Activated CD4-positive, alpha-beta T cell treated with anti-CD3 and anti-CD28 coated beads, Interleukin-2, amount 10 ng/mL, durations not matched to agents 24 days and 14 days (primary cell): ENCODE measurements around the gene CRYBG1. TPM values are rescaled to one million over a fixed set of nuclear protein-coding genes. Genes with fewer than 3 reads are reported as not detected.
"Not testable (repeated sequence)": the region's sequence is repeated elsewhere in the genome, so short reads cannot be mapped to it uniquely, and the experiment has no call there.

Source experiments
- DNase-seq: peaks from one replicate; pipeline ENCODE4 v3.0.0; 2022
- H3K27ac Mint-ChIP-seq: one replicate; pipeline ENCODE4 v1.8.0; 2022; ENCODE audit warnings: mild to moderate bottlenecking, mixed read lengths
- H3K27me3 Mint-ChIP-seq: one replicate; pipeline ENCODE4 v1.8.0; 2022; ENCODE audit warnings: mixed read lengths
- H3K36me3 Mint-ChIP-seq: one replicate; pipeline ENCODE4 v1.8.0; 2022; ENCODE audit warnings: low read depth, mild to moderate bottlenecking, mixed read lengths
- H3K4me1 Mint-ChIP-seq: one replicate; pipeline ENCODE4 v1.8.0; 2021; ENCODE audit warnings: mixed read lengths
- H3K4me3 Mint-ChIP-seq: one replicate; pipeline ENCODE4 v1.8.0; 2022; ENCODE audit warnings: mild to moderate bottlenecking, moderate library complexity, mixed read lengths
- H3K9me3 Mint-ChIP-seq: one replicate; pipeline ENCODE4 v1.8.0; 2021; ENCODE audit warnings: mixed read lengths
- intact Hi-C: fragments of 100-400 bp; cut with micrococcal nuclease; formaldehyde crosslinking; loops from one replicate; pipeline ENCODE4 v1.15.1; 2023
- total RNA-seq: library from RNA; stranded (reverse); gene quantifications from 2 replicates; pipeline ENCODE4 v1.2.3, GENCODE V29; 2022

The CRYBG1 gene
- total RNA-seq, 1 donor from 2014 or later, result 10.0 TPM

- not testable (repeated sequence) for DNase-seq, H3K27me3 Mint-ChIP-seq, H3K9me3 Mint-ChIP-seq, H3K36me3 Mint-ChIP-seq, H3K27ac Mint-ChIP-seq, H3K4me3 Mint-ChIP-seq
- intact Hi-C loops, result loop anchor here (10.0 kb wide), 1 partner anchor 1111 kb away; the partner anchor contains the start of gene PREP
- H3K4me1 Mint-ChIP-seq, result peaks cover 64% of the 10 kb centered on the region
Observed at GRCh38 chr6:106515582-106515981, 155.1 kb downstream of the CRYBG1 start.

GRCh38 chr6:106516616-106517015, 156.1 kb downstream of the CRYBG1 start:
- H3K36me3 Mint-ChIP-seq, result peaks cover 7% of the 10 kb centered on the region
- no peak for DNase-seq
- H3K4me3 Mint-ChIP-seq, result peak overlapping the region; percentile 53
- peaks cover 61% of the 10 kb centered on the region for H3K4me1 Mint-ChIP-seq
- H3K27ac Mint-ChIP-seq, result peak overlapping the region; percentile 54
- intact Hi-C loops, result loop anchor here (10.0 kb wide), 1 partner anchor 1112 kb away; the partner anchor contains the start of gene PREP
- H3K9me3 Mint-ChIP-seq, result no peaks in the 10 kb centered on the region
- no peaks in the 10 kb centered on the region for H3K27me3 Mint-ChIP-seq

GRCh38 chr6:106517706-106518105, 157.2 kb downstream of the CRYBG1 start:
- Mint-ChIP-seq H3K4me1 (peaks cover 68% of the 10 kb centered on the region), H3K27ac (peak overlapping the region; percentile 27), H3K9me3 (no peaks in the 10 kb centered on the region), H3K27me3 (no peaks in the 10 kb centered on the region), H3K36me3 (peaks cover 7% of the 10 kb centered on the region), H3K4me3 (peak overlapping the region; percentile 49)
- no peak for DNase-seq
- intact Hi-C loops, result loop anchor here (2.0 to 10.0 kb wide), 2 partner anchors 1113 to 1305 kb away; partner anchors contain the start of gene PREP

GRCh38 chr6:106518748-106519147, 158.2 kb downstream of the CRYBG1 start:
- peak overlapping the region; percentile 97 for H3K27ac Mint-ChIP-seq
- no peak for DNase-seq
- intact Hi-C loops, result loop anchor here (1.0 to 10.0 kb wide), 3 partner anchors 28 to 1304 kb away; partner anchors contain the start of gene PREP
- peaks cover 62% of the 10 kb centered on the region for H3K4me1 Mint-ChIP-seq
- H3K9me3 Mint-ChIP-seq, result no peaks in the 10 kb centered on the region
- peak overlapping the region; percentile 80 for H3K4me3 Mint-ChIP-seq
- H3K36me3 Mint-ChIP-seq, result peaks cover 7% of the 10 kb centered on the region
- no peaks in the 10 kb centered on the region for H3K27me3 Mint-ChIP-seq

GRCh38 chr6:106519460-106520394, 159.2 kb downstream of the CRYBG1 start:
- H3K27ac Mint-ChIP-seq, result peak overlapping the region; percentile 97
- no peaks in the 10 kb centered on the region for H3K9me3 Mint-ChIP-seq
- H3K27me3 Mint-ChIP-seq, result no peaks in the 10 kb centered on the region
- peaks cover 59% of the 10 kb centered on the region for H3K4me1 Mint-ChIP-seq
- DNase-seq, result peak; percentile 92
- intact Hi-C loops, result loop anchor here (1.0 to 10.0 kb wide), 11 partner anchors 27 to 1303 kb away; partner anchors contain the start of genes ATG5, BEND3 and PREP
- peak overlapping the region; percentile 80 for H3K4me3 Mint-ChIP-seq
- peaks cover 7% of the 10 kb centered on the region for H3K36me3 Mint-ChIP-seq

GRCh38 chr6:106520711-106521401, 160.3 kb downstream of the CRYBG1 start:
- Mint-ChIP-seq H3K27me3 (no peaks in the 10 kb centered on the region), H3K9me3 (no peaks in the 10 kb centered on the region), H3K36me3 (peaks cover 11% of the 10 kb centered on the region), H3K4me3 (peak overlapping the region; percentile 80), H3K27ac (peak overlapping the region; percentile 97), H3K4me1 (peaks cover 62% of the 10 kb centered on the region)
- intact Hi-C loops, result loop anchor here (1.0 to 10.0 kb wide), 11 partner anchors 8 to 874 kb away; partner anchors contain the start of genes ATG5 and BEND3
- peak; percentile 94 for DNase-seq

GRCh38 chr6:106522562-106523250, 162.2 kb downstream of the CRYBG1 start:
- intact Hi-C loops, result loop anchor here (5.0 to 10.0 kb wide), 7 partner anchors 195 to 875 kb away; partner anchors contain the start of genes ATG5 and BEND3
- H3K9me3 Mint-ChIP-seq, result no peaks in the 10 kb centered on the region
- peaks cover 16% of the 10 kb centered on the region for H3K36me3 Mint-ChIP-seq
- H3K27ac Mint-ChIP-seq, result peak overlapping the region; percentile 97
- peak overlapping the region; percentile 80 for H3K4me3 Mint-ChIP-seq
- H3K4me1 Mint-ChIP-seq, result peaks cover 55% of the 10 kb centered on the region
- no peaks in the 10 kb centered on the region for H3K27me3 Mint-ChIP-seq
- DNase-seq, result peak; percentile 67

GRCh38 chr6:106525107-106525881, 164.8 kb downstream of the CRYBG1 start:
- intact Hi-C loops, result loop anchor here (1.0 to 10.0 kb wide), 6 partner anchors 9 to 730 kb away; partner anchors contain the start of gene BEND3
- Mint-ChIP-seq H3K4me3 (peak overlapping the region; percentile 86), H3K27ac (peak overlapping the region; percentile 92), H3K36me3 (peaks cover 34% of the 10 kb centered on the region), H3K4me1 (peaks cover 48% of the 10 kb centered on the region), H3K27me3 (no peaks in the 10 kb centered on the region), H3K9me3 (no peaks in the 10 kb centered on the region)
- peak; percentile 80 for DNase-seq

GRCh38 chr6:106525882-106526275, 165.4 kb downstream of the CRYBG1 start:
- Mint-ChIP-seq H3K36me3 (peaks cover 36% of the 10 kb centered on the region), H3K9me3 (no peaks in the 10 kb centered on the region), H3K27me3 (no peaks in the 10 kb centered on the region), H3K4me3 (peak overlapping the region; percentile 86), H3K27ac (no peak overlapping the region), H3K4me1 (peaks cover 44% of the 10 kb centered on the region)
- intact Hi-C loops, result loop anchor here (1.0 to 10.0 kb wide), 6 partner anchors 8 to 731 kb away; partner anchors contain the start of gene BEND3
- no peak for DNase-seq

GRCh38 chr6:106527117-106527516, 166.6 kb downstream of the CRYBG1 start:
- Mint-ChIP-seq H3K36me3 (peaks cover 44% of the 10 kb centered on the region), H3K4me1 (peaks cover 35% of the 10 kb centered on the region), H3K9me3 (no peaks in the 10 kb centered on the region), H3K27me3 (no peaks in the 10 kb centered on the region), H3K27ac (no peak overlapping the region), H3K4me3 (no peak overlapping the region)
- no peak for DNase-seq
- intact Hi-C loops, result loop anchor here (10.0 kb wide), 4 partner anchors 532 to 732 kb away; partner anchors contain the start of gene BEND3

- Mint-ChIP-seq H3K9me3 (no peaks in the 10 kb centered on the region), H3K27me3 (no peaks in the 10 kb centered on the region), H3K4me3 (peak overlapping the region; percentile 40), H3K36me3 (peaks cover 52% of the 10 kb centered on the region), H3K27ac (peak overlapping the region; percentile 81), H3K4me1 (peaks cover 33% of the 10 kb centered on the region)
- no peak for DNase-seq
- intact Hi-C loops, result loop anchor here (10.0 kb wide), 4 partner anchors 533 to 733 kb away; partner anchors contain the start of gene BEND3
Observed at GRCh38 chr6:106527979-106528378, 167.5 kb downstream of the CRYBG1 start.

GRCh38 chr6:106528521-106528920, 168.0 kb downstream of the CRYBG1 start:
- Mint-ChIP-seq H3K27ac (peak overlapping the region; percentile 64), H3K27me3 (no peaks in the 10 kb centered on the region), H3K4me1 (peaks cover 37% of the 10 kb centered on the region), H3K4me3 (no peak overlapping the region), H3K9me3 (no peaks in the 10 kb centered on the region), H3K36me3 (peaks cover 58% of the 10 kb centered on the region)
- intact Hi-C loops, result loop anchor here (10.0 kb wide), 4 partner anchors 534 to 734 kb away; partner anchors contain the start of gene BEND3
- no peak for DNase-seq
